HUES48 (cell line): ENCODE data around the gene SUFU.

Experiments
- H3K27ac ChIP-seq: one replicate; pipeline ENCODE4 v1.7.0; 2013; ENCODE audit warnings: low read depth, low read length, inconsistent platforms
- H3K27me3 ChIP-seq: 2 replicates; pipeline ENCODE4 v1.6.1; 2013; ENCODE audit warnings: mild to moderate bottlenecking, low read length; ENCODE audit not compliant: control insufficient read depth, insufficient read depth
- H3K36me3 ChIP-seq: 2 replicates; pipeline ENCODE4 v1.6.1; 2013; ENCODE audit warnings: low read length; ENCODE audit not compliant: control insufficient read depth, insufficient read depth
- H3K4me1 ChIP-seq: 2 replicates; pipeline ENCODE4 v1.6.1; 2013; ENCODE audit warnings: mild to moderate bottlenecking, low read length; ENCODE audit not compliant: control insufficient read depth, insufficient read depth
- H3K4me3 ChIP-seq: 2 replicates; pipeline ENCODE4 v1.5.1; 2013; ENCODE audit warnings: mild to moderate bottlenecking, low read depth, low read length
- H3K9ac ChIP-seq: 2 replicates; pipeline ENCODE4 v1.6.1; 2013; ENCODE audit warnings: mild to moderate bottlenecking, low read depth, low read length, moderate library complexity
- H3K9me3 ChIP-seq: 2 replicates; pipeline ENCODE4 v1.6.1; 2013; ENCODE audit warnings: low read length; ENCODE audit not compliant: control insufficient read depth, insufficient read depth

Gene SUFU

DNA sequence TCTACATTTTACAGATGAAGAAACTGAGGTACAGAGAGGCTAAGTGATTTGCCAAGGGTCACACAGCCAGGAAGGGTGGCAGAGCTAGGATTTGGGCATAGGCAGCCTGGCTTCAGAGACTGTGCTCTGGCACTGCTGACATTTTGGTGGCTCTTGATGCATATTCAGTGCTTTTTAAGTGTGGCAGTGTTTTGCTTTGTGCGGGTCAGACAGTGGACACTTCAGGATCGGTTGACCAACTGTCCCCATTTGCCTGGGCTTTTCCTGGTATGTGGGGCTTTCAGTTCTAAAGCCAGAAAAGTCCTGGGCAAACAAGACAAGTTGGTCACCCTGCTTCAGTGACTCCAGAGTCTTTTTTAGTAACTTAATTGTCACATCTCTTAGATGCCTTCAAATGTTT lies 35.0 kb downstream of the SUFU start:
- Histone ChIP-seq H3K27me3 (no peaks in the 10 kb centered on the region), H3K9me3 (no peaks in the 10 kb centered on the region), H3K4me3 (no peak overlapping the region), H3K4me1 (no peaks in the 10 kb centered on the region), H3K27ac (no peak overlapping the region), H3K9ac (no peak overlapping the region), H3K36me3 (no peaks in the 10 kb centered on the region)

DNA sequence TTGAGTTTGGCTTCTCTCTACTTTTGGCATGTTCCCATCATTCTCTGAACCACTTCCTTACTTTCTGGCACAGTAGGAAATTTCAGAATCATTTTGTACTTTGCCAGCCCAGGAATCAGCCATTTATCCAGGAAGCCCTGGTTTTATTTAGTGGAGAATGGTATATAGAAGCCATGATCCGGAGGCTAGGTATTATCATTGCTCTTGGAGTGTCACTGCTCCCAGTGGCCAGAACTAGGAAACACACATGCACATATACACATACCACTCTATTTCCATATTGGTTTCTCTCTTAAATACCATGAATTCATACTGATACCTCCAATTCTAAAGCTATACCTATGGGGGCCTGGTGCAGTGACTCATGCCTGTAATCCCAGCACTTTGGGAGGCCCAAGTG lies 36.3 kb downstream of the SUFU start:
- H3K27ac ChIP-seq: no peak overlapping the region
- no peaks in the 10 kb centered on the region for H3K36me3 ChIP-seq
- H3K4me1 ChIP-seq: no peaks in the 10 kb centered on the region
- no peaks in the 10 kb centered on the region for H3K27me3 ChIP-seq
- H3K9me3 ChIP-seq: no peaks in the 10 kb centered on the region
- H3K9ac ChIP-seq: no peak overlapping the region
- no peak overlapping the region for H3K4me3 ChIP-seq

DNA sequence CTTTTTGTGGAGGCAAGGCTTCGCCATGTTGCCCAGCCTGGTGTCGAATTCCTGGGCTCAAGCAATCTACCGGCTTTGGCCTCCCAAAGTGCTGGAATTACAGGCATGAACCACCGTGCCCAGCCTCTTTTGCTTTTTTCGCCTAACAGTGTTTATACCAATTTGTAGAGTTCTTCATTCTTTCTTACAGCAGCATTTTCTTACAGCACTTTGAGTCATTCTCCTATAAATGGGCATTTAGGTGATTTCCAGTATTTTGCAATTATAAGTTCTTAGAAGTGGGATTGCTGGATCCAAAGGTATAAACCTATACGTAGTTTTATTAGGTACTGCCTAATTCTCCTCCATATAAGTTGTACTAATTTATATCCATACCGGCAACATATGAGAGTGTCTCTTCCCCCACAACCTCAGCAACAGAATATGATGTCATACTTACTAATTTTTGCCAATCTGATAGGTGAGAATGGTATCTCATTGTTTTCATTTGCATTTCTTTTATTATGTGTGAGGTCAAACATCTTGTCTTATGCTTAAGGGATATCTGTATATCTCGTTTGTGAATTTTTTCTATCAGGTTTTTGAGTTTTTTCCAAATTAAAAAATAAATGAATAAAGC lies 39.1 kb downstream of the SUFU start:
- no peak overlapping the region for H3K27ac ChIP-seq

DNA sequence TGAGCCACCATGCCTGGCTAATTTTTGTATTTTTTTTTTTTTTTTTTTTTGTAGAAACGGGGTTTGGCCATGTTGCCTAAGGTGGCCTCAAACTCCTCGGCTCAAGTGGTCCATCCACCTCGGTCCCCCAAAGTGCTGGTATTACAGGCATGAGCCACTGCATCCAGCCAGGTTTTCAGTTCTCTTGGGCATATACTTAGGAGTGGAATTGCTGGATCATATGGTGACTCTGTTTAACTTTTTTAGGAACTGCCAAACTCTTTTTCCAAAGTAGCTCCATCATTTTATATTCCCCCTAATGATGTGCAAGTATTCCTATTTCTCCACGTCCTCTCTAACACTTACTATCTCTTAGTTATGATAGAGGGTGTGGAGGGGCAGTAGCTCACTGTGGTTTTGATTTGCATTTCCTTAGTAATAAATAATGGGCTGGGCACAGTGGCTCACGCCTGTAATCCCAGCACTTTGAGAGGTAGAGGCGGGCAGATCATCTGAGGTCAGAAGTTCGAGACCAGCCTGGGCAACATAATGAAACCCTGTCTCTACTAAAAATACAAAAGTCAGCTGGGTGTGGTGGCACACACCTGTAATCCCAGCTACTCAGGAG lies 41.6 kb downstream of the SUFU start:
- Histone ChIP-seq H3K4me1 (no peaks in the 10 kb centered on the region), H3K9me3 (no peaks in the 10 kb centered on the region), H3K9ac (no peak overlapping the region), H3K36me3 (no peaks in the 10 kb centered on the region), H3K4me3 (no peak overlapping the region), H3K27ac (no peak overlapping the region), H3K27me3 (no peaks in the 10 kb centered on the region)

More for the DNA sequence above, 39.1 kb downstream of the SUFU start:
- H3K27me3 ChIP-seq: no peaks in the 10 kb centered on the region
- H3K36me3 ChIP-seq: no peaks in the 10 kb centered on the region
- no peaks in the 10 kb centered on the region for H3K4me1 ChIP-seq
- no peaks in the 10 kb centered on the region for H3K9me3 ChIP-seq
- H3K9ac ChIP-seq: no peak overlapping the region
- H3K4me3 ChIP-seq: no peak overlapping the region

DNA sequence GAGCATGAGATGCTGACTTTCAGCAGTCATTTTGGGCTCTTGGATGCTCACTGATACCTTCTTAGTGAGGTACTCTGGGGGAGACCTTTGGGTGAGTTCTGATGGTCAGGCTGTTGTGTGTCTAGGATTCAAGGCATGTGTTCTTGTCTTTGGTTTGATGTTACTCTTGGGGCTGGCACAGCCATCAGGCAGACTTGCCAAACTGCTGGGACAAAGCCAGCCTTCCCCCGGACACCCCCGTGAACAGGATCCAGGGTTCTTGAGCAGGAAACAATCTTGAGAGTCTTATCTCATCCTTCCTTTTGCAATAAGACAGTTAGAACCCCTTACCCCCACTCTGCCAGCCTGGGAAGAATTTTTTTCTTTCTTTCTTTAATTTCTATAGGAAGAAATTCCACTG lies 42.2 kb downstream of the SUFU start:
- Histone ChIP-seq H3K9me3 (no peaks in the 10 kb centered on the region), H3K27me3 (no peaks in the 10 kb centered on the region), H3K4me1 (no peaks in the 10 kb centered on the region), H3K36me3 (no peaks in the 10 kb centered on the region), H3K9ac (no peak overlapping the region), H3K27ac (no peak overlapping the region), H3K4me3 (no peak overlapping the region)

DNA sequence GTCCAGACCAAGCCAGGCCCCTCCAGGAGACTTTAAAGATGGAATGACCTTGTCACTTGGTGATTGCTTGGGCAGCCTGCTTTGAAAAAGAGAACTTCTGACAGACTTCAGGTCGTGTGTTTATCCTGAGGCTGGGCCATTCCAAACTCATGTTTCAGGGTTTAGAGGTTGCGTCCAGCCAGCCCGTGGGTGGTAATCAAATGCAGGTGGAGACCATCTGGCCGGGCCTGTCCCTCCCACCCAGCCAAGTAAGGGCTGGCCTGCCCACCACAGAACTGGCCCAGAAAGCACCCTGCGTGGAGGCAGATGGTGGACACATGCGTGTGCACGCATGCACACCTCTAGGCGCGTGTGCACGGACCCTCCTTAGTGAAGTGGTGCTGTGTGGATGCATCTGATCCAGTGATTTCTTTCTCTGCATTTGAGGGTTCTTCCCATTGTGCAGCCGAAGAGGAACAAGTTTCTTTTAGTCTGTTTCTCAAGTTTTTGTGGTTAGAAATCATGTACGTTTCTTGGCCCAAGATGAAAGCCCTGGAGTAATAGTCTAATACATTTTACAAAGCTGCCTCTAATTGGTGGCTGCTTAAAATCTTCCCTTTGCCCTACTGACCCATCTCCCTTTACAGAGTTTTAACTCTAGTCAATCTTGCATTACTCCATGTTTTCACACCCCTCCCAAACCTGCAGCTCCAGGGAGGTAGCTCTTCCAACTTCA lies 43.0 kb downstream of the SUFU start:
- Histone ChIP-seq H3K9ac (no peak overlapping the region), H3K36me3 (no peaks in the 10 kb centered on the region), H3K27ac (no peak overlapping the region), H3K4me1 (no peaks in the 10 kb centered on the region), H3K9me3 (no peaks in the 10 kb centered on the region), H3K4me3 (no peak overlapping the region), H3K27me3 (no peaks in the 10 kb centered on the region)

DNA sequence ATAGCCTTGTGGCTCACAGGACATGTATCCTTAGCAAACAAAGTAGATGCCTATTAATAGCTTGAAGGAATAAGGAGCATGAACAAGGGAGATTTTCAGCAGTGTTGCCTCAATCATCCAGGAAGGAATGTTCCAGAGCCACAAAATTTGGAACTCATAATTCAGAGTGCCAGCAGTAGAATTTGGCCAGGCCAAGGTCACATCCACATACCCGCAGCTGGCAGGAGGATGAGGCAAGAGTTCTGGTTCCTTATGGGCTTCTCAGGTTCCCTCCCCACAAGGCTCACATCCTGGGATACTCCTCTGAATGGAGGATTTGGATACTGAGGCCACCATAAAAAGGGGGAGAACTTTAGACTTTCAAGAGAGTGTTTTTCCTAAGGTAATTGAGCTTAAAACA lies 45.8 kb downstream of the SUFU start:
- no peak overlapping the region for H3K27ac ChIP-seq
- no peaks in the 10 kb centered on the region for H3K27me3 ChIP-seq
- H3K4me3 ChIP-seq: no peak overlapping the region
- no peaks in the 10 kb centered on the region for H3K9me3 ChIP-seq
- H3K36me3 ChIP-seq: no peaks in the 10 kb centered on the region
- H3K4me1 ChIP-seq: no peaks in the 10 kb centered on the region
- H3K9ac ChIP-seq: no peak overlapping the region

DNA sequence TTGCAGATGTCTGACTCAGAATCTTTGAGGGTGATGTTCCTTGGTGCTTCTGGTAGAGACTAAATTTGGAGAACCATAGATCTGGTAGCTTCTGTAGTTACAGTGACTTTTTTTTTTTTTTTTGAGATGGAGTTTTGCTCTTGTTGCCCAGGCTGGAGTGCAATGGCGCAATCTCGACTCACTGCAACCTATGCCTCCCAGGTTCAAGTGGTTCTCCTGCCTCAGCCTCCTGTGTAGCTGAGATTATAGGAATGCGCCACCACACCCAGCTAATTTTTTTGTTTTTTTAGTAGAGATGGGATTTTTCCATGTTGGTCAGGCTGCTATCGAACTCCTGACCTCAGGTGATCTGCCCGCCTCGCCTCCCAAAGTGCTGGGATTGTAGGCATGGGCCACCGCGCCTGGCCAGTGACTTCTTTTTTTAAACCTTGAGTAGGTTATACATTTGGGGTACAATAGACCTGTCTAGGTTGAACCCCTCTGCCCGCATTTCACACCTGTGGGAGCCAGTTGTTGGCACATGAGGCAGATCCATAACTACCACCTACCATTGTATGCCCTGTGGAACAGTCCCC lies 47.0 kb downstream of the SUFU start:
- no peaks in the 10 kb centered on the region for H3K9me3 ChIP-seq
- no peaks in the 10 kb centered on the region for H3K36me3 ChIP-seq
- H3K27me3 ChIP-seq: no peaks in the 10 kb centered on the region
- H3K9ac ChIP-seq: no peak overlapping the region
- no peaks in the 10 kb centered on the region for H3K4me1 ChIP-seq
- H3K4me3 ChIP-seq: no peak overlapping the region
- H3K27ac ChIP-seq: no peak overlapping the region

DNA sequence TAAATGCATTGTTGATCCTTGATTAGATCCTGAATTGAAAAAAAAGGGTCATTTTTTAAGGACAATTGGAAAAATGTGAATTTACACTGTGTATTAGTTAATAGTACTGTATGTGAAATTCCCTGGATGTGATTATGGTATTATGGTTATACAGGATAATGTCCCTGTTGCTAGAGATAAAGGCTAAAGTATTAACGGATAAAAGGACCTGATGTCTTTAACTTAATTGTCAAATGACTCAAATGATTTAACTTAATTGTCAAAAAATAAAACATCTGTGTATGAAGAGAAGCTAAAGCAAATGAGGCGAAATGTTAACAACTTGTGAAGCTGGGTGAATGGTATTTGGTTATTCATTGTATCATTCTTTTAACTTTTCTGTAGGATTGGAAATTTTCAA lies 48.8 kb downstream of the SUFU start:
- H3K9me3 ChIP-seq: no peaks in the 10 kb centered on the region

DNA sequence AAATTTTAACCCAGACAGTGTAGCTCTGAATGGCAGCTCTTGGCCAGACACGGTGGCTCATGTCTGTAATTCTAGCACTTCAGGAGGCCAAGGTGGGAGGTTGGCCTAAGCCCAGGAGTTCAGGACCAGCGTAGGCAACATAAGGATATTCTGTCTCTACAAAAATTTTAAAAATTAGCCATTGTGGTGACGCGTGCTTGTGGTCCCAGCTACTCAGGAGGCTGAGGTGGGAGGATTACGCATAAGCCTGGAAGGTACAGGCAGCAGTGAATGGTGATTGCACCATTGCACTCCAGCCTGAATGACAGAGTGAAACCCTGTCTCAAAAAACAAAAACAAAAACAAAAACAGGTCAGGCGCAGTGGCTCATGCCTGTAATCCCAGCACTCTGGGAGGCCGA lies 50.0 kb downstream of the SUFU start:
- Histone ChIP-seq H3K4me3 (no peak overlapping the region), H3K27ac (no peak overlapping the region), H3K27me3 (no peaks in the 10 kb centered on the region), H3K9me3 (no peaks in the 10 kb centered on the region), H3K9ac (no peak overlapping the region), H3K36me3 (no peaks in the 10 kb centered on the region), H3K4me1 (no peaks in the 10 kb centered on the region)

More for the DNA sequence above, 48.8 kb downstream of the SUFU start:
- Histone ChIP-seq H3K9ac (no peak overlapping the region), H3K27ac (no peak overlapping the region), H3K4me3 (no peak overlapping the region), H3K27me3 (no peaks in the 10 kb centered on the region), H3K36me3 (no peaks in the 10 kb centered on the region), H3K4me1 (no peaks in the 10 kb centered on the region)

DNA sequence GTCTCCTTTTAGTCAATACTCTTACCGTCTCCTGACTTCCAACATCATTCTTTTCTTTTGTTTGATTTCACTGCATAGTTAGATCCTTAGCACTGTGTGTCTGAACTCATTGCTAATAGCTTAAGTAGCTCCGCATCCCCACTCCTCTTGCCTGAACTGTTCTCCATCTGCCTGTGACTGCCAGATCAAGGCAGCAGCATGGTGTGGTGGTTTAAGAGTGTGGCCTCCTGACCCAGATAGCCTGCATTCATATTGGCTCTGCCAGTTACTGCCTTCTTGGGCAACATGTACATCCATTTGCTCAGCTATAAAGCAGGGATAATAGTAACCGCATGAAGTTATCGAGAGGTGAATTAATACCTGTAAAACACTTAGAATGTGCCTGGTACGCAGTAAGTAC lies 50.8 kb downstream of the SUFU start:
- no peaks in the 10 kb centered on the region for H3K9me3 ChIP-seq
- no peaks in the 10 kb centered on the region for H3K36me3 ChIP-seq
- H3K27me3 ChIP-seq: no peaks in the 10 kb centered on the region
- no peak overlapping the region for H3K27ac ChIP-seq
- no peaks in the 10 kb centered on the region for H3K4me1 ChIP-seq
- no peak overlapping the region for H3K4me3 ChIP-seq
- no peak overlapping the region for H3K9ac ChIP-seq
